ENCODE results near the gene CYSTM1.

DNA sequence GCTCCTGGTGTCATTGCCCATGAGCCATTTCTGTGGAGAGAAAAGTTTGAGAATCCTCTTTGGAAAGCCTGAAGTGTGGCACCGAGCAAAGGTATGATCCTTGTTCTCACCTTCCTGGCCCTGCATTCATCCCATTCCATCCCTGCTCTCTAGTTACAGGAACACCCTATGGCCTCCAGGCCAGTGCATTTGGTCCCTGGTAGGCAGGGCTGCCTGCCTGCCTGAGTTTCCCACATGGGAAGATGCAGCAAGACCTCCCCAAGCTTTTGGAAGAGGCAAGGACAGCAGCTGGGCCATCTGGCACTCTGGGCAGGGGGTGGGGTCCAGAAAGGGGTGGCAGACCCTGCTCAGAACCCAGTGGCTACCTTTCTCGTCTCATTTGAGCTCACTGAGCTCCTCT is 24.8 kb upstream of the CYSTM1 start:
- no peak for TF ChIP-seq WT1 (tag by site-specific recombination; IDR thresholded peaks at IDR 0.05)
- TF ChIP-seq, protein P1, sequence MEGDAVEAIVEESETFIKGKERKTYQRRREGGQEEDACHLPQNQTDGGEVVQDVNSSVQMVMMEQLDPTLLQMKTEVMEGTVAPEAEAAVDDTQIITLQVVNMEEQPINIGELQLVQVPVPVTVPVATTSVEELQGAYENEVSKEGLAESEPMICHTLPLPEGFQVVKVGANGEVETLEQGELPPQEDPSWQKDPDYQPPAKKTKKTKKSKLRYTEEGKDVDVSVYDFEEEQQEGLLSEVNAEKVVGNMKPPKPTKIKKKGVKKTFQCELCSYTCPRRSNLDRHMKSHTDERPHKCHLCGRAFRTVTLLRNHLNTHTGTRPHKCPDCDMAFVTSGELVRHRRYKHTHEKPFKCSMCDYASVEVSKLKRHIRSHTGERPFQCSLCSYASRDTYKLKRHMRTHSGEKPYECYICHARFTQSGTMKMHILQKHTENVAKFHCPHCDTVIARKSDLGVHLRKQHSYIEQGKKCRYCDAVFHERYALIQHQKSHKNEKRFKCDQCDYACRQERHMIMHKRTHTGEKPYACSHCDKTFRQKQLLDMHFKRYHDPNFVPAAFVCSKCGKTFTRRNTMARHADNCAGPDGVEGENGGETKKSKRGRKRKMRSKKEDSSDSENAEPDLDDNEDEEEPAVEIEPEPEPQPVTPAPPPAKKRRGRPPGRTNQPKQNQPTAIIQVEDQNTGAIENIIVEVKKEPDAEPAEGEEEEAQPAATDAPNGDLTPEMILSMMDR (tag by site-specific recombination; IDR thresholded peaks at IDR 0.05): no peak
- no peak for TF ChIP-seq ZBTB49 (tag by site-specific recombination; IDR thresholded peaks at IDR 0.05; ENCODE audit: low read depth)
- no peak for TF ChIP-seq ELK4 (IDR thresholded peaks at IDR 0.05; ENCODE audit: borderline replicate concordance, low read depth, low read length)
- no peak for TF ChIP-seq ZBTB8A (tag by site-specific recombination; IDR thresholded peaks at IDR 0.05)
- no peak for TF ChIP-seq SP2 (tag by site-specific recombination; IDR thresholded peaks at IDR 0.05)
- no peak for TF ChIP-seq KLF10 (tag by site-specific recombination; IDR thresholded peaks at IDR 0.05)
- TF ChIP-seq MYNN (tag by site-specific recombination; IDR thresholded peaks at IDR 0.05; ENCODE audit: borderline replicate concordance): no peak
- TF ChIP-seq ZNF24 (tag by site-specific recombination; IDR thresholded peaks at IDR 0.05): no peak
- no peak for TF ChIP-seq ZNF175 (tag by site-specific recombination; IDR thresholded peaks at IDR 0.05)
